IMR-90 (cell line): ENCODE data around the gene PYDC1. TPM values are rescaled to one million over a fixed set of nuclear protein-coding genes. Genes with fewer than 3 reads are reported as not detected.
"Not testable (repeated sequence)": the region's sequence is repeated elsewhere in the genome, so short reads cannot be mapped to it uniquely, and the experiment has no call there.

Experiments
- ATAC-seq: fragments of 200-7000 bp; cut with Tn5 transposase; 2 replicates; pipeline ENCODE4 v1.9.1; 2020; ENCODE audit warnings: low read depth, mild to moderate bottlenecking, moderate library complexity
- BruUV-seq: library from RNA; stranded (reverse); fragments of 400-500 nt; replicated peaks from 2 replicates; lab custom pipeline; 2021; lab: Mats Ljungman, UMichigan
- CTCF ChIA-PET: fragments of 300-600 bp; formaldehyde crosslinking; extraction: SDS; loops from one replicate; lab custom pipeline; 2021; ENCODE audit warnings: antibody characterized with exemption; lab: Yijun Ruan, JAX
- POLR2A ChIA-PET: fragments of 300-600 bp; sonication (Branson Sonifier 250); formaldehyde crosslinking; loops from one replicate; lab custom pipeline; 2022; ENCODE audit warnings: antibody characterized with exemption; ENCODE audit not compliant: unreplicated experiment; lab: Charles Lee
- DNase-seq: peaks from one replicate; pipeline ENCODE4 v3.0.0; 2013
- H2AFZ ChIP-seq: replicated peaks from 2 replicates; pipeline ENCODE3; 2013; ENCODE audit warnings: low read length, mild to moderate bottlenecking; ENCODE audit not compliant: poor library complexity
- H2AK5ac ChIP-seq: 2 replicates; pipeline ENCODE4 v1.6.1; 2013; ENCODE audit warnings: low read depth, low read length, inconsistent platforms
- H2AK9ac ChIP-seq: replicated peaks from 2 replicates; pipeline ENCODE3; 2013; ENCODE audit warnings: mild to moderate bottlenecking, low read depth, low read length, moderate library complexity; ENCODE audit not compliant: poor library complexity
- H2BK120ac ChIP-seq: 2 replicates; pipeline ENCODE4 v1.6.1; 2013; ENCODE audit warnings: low read depth, low read length, inconsistent platforms
- H2BK15ac ChIP-seq: 3 replicates; pipeline ENCODE4 v1.6.1; 2013; ENCODE audit warnings: low read depth, low read length, inconsistent platforms
- H2BK20ac ChIP-seq: 2 replicates; pipeline ENCODE4 v1.6.1; 2013; ENCODE audit warnings: low read depth, mild to moderate bottlenecking, inconsistent platforms, low read length, moderate library complexity
- H2BK5ac ChIP-seq: 2 replicates; pipeline ENCODE4 v1.6.1; 2013; ENCODE audit warnings: mild to moderate bottlenecking, low read depth, low read length, inconsistent platforms; ENCODE audit not compliant: poor library complexity, severe bottlenecking
- H3K14ac ChIP-seq: replicated peaks from 2 replicates; pipeline ENCODE4 v1.6.1; 2013; ENCODE audit warnings: low read depth, low read length, inconsistent platforms
- H3K18ac ChIP-seq: 2 replicates; pipeline ENCODE4 v1.6.1; 2013; ENCODE audit warnings: low read depth, low read length, control low read depth
- H3K23ac ChIP-seq: 2 replicates; pipeline ENCODE4 v1.6.1; 2013; ENCODE audit warnings: low read depth, low read length, inconsistent platforms
- H3K27ac ChIP-seq: 2 replicates; pipeline ENCODE4 v1.5.1; 2013; ENCODE audit warnings: mild to moderate bottlenecking, control low read depth, low read length; ENCODE audit not compliant: insufficient read depth
- H3K27me3 ChIP-seq: 2 replicates; pipeline ENCODE4 v1.6.1; 2013; ENCODE audit warnings: low read length; ENCODE audit not compliant: control insufficient read depth, insufficient read depth
- H3K36me3 ChIP-seq: 2 replicates; pipeline ENCODE4 v1.6.1; 2013; ENCODE audit warnings: low read length, mixed read lengths; ENCODE audit not compliant: control insufficient read depth, insufficient read depth
- H3K4ac ChIP-seq: 2 replicates; pipeline ENCODE4 v1.6.1; 2013; ENCODE audit warnings: low read depth, low read length, inconsistent platforms
- H3K4me1 ChIP-seq: 2 replicates; pipeline ENCODE4 v1.6.1; 2013; ENCODE audit warnings: low read length, mixed read lengths; ENCODE audit not compliant: control insufficient read depth, insufficient read depth
- H3K4me2 ChIP-seq: 2 replicates; pipeline ENCODE4 v1.6.1; 2013; ENCODE audit warnings: low read depth, mild to moderate bottlenecking, control low read depth, low read length, moderate library complexity
- H3K4me3 ChIP-seq: 2 replicates; pipeline ENCODE4 v1.5.1; 2013; ENCODE audit warnings: low read depth, mild to moderate bottlenecking, control low read depth, low read length, moderate library complexity; ENCODE audit not compliant: insufficient read depth
- H3K56ac ChIP-seq: 2 replicates; pipeline ENCODE4 v1.6.1; 2013; ENCODE audit warnings: low read length, inconsistent platforms; ENCODE audit not compliant: insufficient read depth; ENCODE audit errors: extremely low read depth
- H3K79me1 ChIP-seq, 2 experiments: 2 replicates each; pipeline ENCODE4 v1.6.1; 2013; ENCODE audit warnings: low read length in 2 of 2, inconsistent platforms in 1 of 2, low read depth in 1 of 2
- H3K9ac ChIP-seq: 2 replicates; pipeline ENCODE4 v1.6.1; 2013; ENCODE audit warnings: low read depth, low read length, control low read depth
- H3K9me1 ChIP-seq: 2 replicates; pipeline ENCODE4 v1.6.1; 2013; ENCODE audit warnings: low read length, inconsistent platforms; ENCODE audit not compliant: insufficient read depth
- H3K9me3 ChIP-seq: 2 replicates; pipeline ENCODE4 v1.6.1; 2013; ENCODE audit warnings: low read length; ENCODE audit not compliant: control insufficient read depth, insufficient read depth
- H4K20me1 ChIP-seq: 2 replicates; pipeline ENCODE4 v1.6.1; 2013; ENCODE audit warnings: low read length, inconsistent platforms; ENCODE audit not compliant: insufficient read depth
- H4K5ac ChIP-seq: 2 replicates; pipeline ENCODE4 v1.6.1; 2013; ENCODE audit warnings: mild to moderate bottlenecking, low read depth, low read length, control low read depth
- H4K8ac ChIP-seq, 2 experiments: 2 replicates each; pipeline ENCODE4 v1.6.1; 2013; ENCODE audit warnings: low read depth in 2 of 2, low read length in 2 of 2, control low read depth in 1 of 2, inconsistent platforms in 1 of 2
- H4K91ac ChIP-seq: 2 replicates; pipeline ENCODE4 v1.6.1; 2013; ENCODE audit warnings: low read depth, low read length, inconsistent platforms; ENCODE audit not compliant: insufficient read depth
- CEBPB ChIP-seq: IDR thresholded peaks from 2 replicates; pipeline ENCODE4 v1.6.1; 2012; ENCODE audit warnings: low read depth, low read length, improper control_type of control experiment
- WGBS, 2 experiments: methylation state at CpG; one replicate each; pipeline versions ENCODE4 v1.1.5 to v1.1.7; 2013; ENCODE audit warnings: missing lambda C conversion rate in 2 of 2; ENCODE audit not compliant: insufficient read length in 1 of 2; ENCODE audit errors: extremely low coverage in 2 of 2; 5-methylcytosine and 5-hydroxymethylcytosine counted together
- dilution Hi-C: fragments of 300-500 bp; cut with HindIII; formaldehyde crosslinking; loops from one replicate; pipeline ENCODE4 v1.14.3; 2018; ENCODE audit warnings: low sequenced_read_pairs; ENCODE audit not compliant: unreplicated experiment
- in situ Hi-C: fragments of 300-500 bp; cut with MboI; formaldehyde crosslinking; loops from 3 replicates; pipeline ENCODE4 v1.14.3; 2019; ENCODE audit warnings: low sequenced_read_pairs, inconsistent platforms, mixed read lengths
- intact Hi-C: fragments of 100-400 bp; cut with micrococcal nuclease; formaldehyde crosslinking; loops from 2 replicates; pipeline ENCODE4 v1.10.0; 2022
- polyA plus RNA-seq, 3 experiments: library from polyadenylated mRNA; depleted of rRNA; stranded (reverse); fragments of >200 nt; gene quantifications; 2 replicates each; pipeline ENCODE4 v1.2.3, GENCODE V29; 2012; ENCODE audit warnings: low replicate concordance in 1 of 3
- total RNA-seq: library from RNA; depleted of rRNA; stranded (reverse); fragments of >200 nt; gene quantifications from 2 replicates; pipeline ENCODE4 v1.2.3, GENCODE V29; 2012
- TF ChIP-seq, protein P1 (sequence below): conservative IDR thresholded peaks from 2 replicates; pipeline ENCODE4 v1.5.1; 2012; ENCODE audit warnings: mild to moderate bottlenecking, low read depth, low read length, improper control_type of control experiment

PYDC1 gene
- total and polyA plus RNA-seq, 2 of the 4 experiments (the other 2 are of a cell fraction): not detected

- Histone ChIP-seq H2BK20ac (no peak overlapping the region), H3K9ac (no peak overlapping the region), H3K36me3 (peaks cover 65% of the 10 kb centered on the region), H3K79me1 (peaks cover 32 to 47% of the 10 kb centered on the region in 2 experiments), H2AK5ac (no peak overlapping the region), H3K23ac (no peak overlapping the region), H4K20me1 (peaks cover 89% of the 10 kb centered on the region), H2BK15ac (no peak overlapping the region), H4K5ac (no peak overlapping the region), H3K4me3 (no peak overlapping the region), H3K9me1 (peaks cover 8% of the 10 kb centered on the region; the same call in 1 of the 2 replicates), H3K27ac (no peak overlapping the region), H4K8ac (no peak overlapping the region), H2BK120ac (no peak overlapping the region), H3K56ac (no peak overlapping the region), H3K4me2 (no peak overlapping the region), H3K9me3 (no peaks in the 10 kb centered on the region), H3K4ac (no peak overlapping the region), H3K18ac (no peak overlapping the region), H2AK9ac (no peak overlapping the region), H3K14ac (no peak overlapping the region), H2AFZ (no peak overlapping the region), H3K4me1 (no peaks in the 10 kb centered on the region), H3K27me3 (no peaks in the 10 kb centered on the region), H4K91ac (no peak overlapping the region), H2BK5ac (no peak overlapping the region)
- in situ Hi-C loops (loop anchor here (5.0 to 10.0 kb wide), 2 partner anchors 246 to 678 kb away; partner anchors contain the start of genes ZNF267 and ZNF843), dilution Hi-C loops (no loop called here), intact Hi-C loops (no loop called here)
- no TSS peak for BruUV-seq
- no peak for DNase-seq
- WGBS, 2 experiments: 83% methylated on average over 5 of the region's 17 CpGs; no CpG with 5 or more reads in 1 of the 2 experiments
- ATAC-seq: no peak
- ChIA-PET POLR2A (no interaction called here), CTCF (no interaction called here)
- peak; percentile 92 for TF ChIP-seq CEBPB
- TF ChIP-seq, protein P1, sequence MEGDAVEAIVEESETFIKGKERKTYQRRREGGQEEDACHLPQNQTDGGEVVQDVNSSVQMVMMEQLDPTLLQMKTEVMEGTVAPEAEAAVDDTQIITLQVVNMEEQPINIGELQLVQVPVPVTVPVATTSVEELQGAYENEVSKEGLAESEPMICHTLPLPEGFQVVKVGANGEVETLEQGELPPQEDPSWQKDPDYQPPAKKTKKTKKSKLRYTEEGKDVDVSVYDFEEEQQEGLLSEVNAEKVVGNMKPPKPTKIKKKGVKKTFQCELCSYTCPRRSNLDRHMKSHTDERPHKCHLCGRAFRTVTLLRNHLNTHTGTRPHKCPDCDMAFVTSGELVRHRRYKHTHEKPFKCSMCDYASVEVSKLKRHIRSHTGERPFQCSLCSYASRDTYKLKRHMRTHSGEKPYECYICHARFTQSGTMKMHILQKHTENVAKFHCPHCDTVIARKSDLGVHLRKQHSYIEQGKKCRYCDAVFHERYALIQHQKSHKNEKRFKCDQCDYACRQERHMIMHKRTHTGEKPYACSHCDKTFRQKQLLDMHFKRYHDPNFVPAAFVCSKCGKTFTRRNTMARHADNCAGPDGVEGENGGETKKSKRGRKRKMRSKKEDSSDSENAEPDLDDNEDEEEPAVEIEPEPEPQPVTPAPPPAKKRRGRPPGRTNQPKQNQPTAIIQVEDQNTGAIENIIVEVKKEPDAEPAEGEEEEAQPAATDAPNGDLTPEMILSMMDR: no peak
Observed at GRCh38 chr16:31196324-31197088, 20.4 kb downstream of the PYDC1 start.

GRCh38 chr16:31195861-31196260, 21.1 kb downstream of the PYDC1 start:
- dilution Hi-C loops, BruUV-seq, H2BK20ac ChIP-seq, H3K18ac ChIP-seq, H3K4me2 ChIP-seq, H3K4me1 ChIP-seq, H3K9ac ChIP-seq, H3K4me3 ChIP-seq, CTCF ChIA-PET, H3K14ac ChIP-seq, H2AFZ ChIP-seq, H2BK15ac ChIP-seq, H2BK5ac ChIP-seq, DNase-seq, H4K8ac ChIP-seq, H3K27ac ChIP-seq, H3K23ac ChIP-seq, H3K27me3 ChIP-seq, H3K9me1 ChIP-seq, H4K5ac ChIP-seq, H3K4ac ChIP-seq, H3K9me3 ChIP-seq, H2AK9ac ChIP-seq, H2BK120ac ChIP-seq, POLR2A ChIA-PET, ATAC-seq, H3K56ac ChIP-seq, intact Hi-C loops, H4K91ac ChIP-seq, H2AK5ac ChIP-seq: not testable (repeated sequence)
- in situ Hi-C loops: loop anchor here (5.0 to 10.0 kb wide), 2 partner anchors 246 to 679 kb away; partner anchors contain the start of genes ZNF267 and ZNF843
- H3K36me3 ChIP-seq: peaks cover 71% of the 10 kb centered on the region
- H4K20me1 ChIP-seq: peaks cover 84% of the 10 kb centered on the region
- WGBS, 2 experiments: 93% methylated on average over 7 of the region's 11 CpGs; no CpG with 5 or more reads in 1 of the 2 experiments
- H3K79me1 ChIP-seq: peaks cover 38 to 54% of the 10 kb centered on the region in 2 experiments
